GM18873 (cell line): ENCODE measurements around the gene NEDD9.

ENCODE experiments used
- ATAC-seq: cut with Tn5 transposase; IDR thresholded peaks from one replicate; pipeline ENCODE4 v1.9.1; 2021; ENCODE audit warnings: mild to moderate bottlenecking, moderate library complexity, moderate number of reproducible peaks; ENCODE audit not compliant: unreplicated experiment, low FRiP score

Gene NEDD9

DNA sequence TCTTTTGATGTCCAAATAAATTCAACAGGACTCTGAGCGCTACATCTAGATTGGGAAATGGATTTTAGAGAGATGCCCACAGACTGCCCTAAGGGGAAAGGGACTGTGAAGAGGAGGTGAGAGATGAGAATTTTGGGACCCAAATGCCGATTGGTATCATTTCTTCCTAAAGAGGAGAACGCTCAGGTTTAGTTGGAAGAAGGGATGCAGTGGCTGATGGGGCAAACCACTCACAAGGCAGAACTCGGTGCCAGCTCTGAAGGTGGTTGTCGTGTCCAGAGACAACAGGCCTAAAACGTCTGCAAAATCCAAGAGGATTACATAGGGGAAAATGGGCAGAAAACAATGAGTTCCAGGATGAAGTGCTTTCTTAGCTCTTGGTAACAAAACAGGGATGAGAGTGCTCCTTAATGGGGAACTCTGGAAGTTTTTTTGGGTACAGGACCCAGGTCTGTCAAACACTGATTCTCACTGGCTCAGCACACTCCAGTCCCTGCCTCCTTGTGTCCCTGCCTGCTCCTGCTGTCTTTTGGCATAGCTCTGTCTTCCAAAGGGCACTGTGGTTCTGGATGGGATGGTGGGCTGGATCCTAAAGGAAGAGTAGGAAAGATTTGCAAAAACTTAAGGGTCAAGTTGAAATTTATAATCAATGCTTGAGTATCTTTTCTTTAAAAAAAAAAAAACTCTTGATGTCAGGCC, 29.0 kb downstream of the NEDD9 start:
- no peak for ATAC-seq

DNA sequence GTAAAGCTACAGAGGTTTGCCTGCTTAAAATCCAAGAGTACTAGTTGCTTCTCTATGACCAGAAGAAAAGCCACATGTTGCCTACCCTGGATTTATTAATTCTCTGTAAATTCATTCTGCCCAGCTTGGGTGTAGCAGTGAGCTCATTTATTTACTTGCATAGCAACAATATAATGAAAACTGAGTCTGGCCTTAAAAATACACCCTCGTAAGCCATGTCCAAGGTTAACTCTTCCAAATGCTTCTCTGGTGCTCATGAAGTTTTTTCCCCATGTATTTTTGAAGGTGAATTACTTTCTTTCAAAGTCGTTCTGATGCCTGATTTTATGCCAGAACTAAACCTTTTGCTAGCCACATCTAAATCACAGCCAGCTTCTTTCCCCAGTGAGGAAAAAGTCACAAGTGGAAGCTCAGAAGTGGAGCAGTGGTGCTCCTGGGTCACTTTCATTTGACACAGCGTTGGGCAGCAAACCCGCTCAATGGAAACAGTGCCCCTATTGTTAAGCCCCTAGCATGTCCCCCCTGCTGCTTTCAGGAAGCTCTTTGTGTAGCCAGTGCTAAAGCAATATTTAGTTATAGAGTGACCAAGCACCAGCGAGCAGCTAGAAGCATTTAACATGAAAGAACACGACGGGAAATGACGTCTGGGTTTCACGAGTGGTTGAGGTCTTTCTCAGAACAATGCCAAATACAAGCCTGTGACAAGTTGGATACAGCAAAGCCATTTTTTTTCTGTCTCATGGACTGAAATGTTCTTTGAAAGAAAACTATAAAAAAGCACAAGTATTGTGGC, 29.8 kb downstream of the NEDD9 start:
- no peak for ATAC-seq

DNA sequence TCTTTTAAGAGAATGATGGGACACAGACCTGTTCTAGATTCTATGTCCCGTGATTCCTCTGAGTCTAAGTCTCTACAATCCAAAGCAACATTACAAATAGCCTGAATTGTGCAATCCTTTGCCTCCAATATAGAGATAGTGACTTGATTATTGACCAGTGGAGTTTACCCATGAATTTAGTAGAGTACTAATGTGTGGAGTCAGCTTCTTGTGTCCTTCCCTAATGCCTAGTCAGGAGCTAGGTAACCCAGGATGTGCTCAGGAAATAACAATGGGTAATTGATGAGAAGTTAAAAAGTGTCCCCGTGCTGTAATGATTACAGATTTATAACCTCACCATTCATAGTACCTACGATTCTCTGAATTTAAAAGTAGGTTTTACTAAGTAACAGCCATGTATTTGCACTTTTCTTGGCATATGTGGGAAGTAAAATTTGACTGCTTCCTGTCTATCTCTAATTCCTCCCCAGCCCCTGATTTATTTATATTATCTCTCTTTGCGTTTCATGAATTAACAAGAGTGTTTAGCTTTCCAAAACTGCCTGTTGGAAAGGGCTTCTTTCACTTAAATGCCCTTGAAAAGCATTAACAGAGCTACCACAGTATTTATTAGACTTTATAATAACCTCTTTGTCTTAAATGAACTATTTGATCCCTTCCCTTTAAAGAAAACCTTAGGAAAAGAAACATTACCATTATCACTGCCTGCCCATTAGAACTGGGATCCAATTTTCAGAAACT, 30.5 kb downstream of the NEDD9 start:
- ATAC-seq: no peak

- no peak for ATAC-seq
These were observed 31.5 kb downstream of the NEDD9 start for GRCh38 chr6:11201015-11201414.

GRCh38 chr6:11200356-11200755, 32.1 kb downstream of the NEDD9 start:
- ATAC-seq: no peak

DNA sequence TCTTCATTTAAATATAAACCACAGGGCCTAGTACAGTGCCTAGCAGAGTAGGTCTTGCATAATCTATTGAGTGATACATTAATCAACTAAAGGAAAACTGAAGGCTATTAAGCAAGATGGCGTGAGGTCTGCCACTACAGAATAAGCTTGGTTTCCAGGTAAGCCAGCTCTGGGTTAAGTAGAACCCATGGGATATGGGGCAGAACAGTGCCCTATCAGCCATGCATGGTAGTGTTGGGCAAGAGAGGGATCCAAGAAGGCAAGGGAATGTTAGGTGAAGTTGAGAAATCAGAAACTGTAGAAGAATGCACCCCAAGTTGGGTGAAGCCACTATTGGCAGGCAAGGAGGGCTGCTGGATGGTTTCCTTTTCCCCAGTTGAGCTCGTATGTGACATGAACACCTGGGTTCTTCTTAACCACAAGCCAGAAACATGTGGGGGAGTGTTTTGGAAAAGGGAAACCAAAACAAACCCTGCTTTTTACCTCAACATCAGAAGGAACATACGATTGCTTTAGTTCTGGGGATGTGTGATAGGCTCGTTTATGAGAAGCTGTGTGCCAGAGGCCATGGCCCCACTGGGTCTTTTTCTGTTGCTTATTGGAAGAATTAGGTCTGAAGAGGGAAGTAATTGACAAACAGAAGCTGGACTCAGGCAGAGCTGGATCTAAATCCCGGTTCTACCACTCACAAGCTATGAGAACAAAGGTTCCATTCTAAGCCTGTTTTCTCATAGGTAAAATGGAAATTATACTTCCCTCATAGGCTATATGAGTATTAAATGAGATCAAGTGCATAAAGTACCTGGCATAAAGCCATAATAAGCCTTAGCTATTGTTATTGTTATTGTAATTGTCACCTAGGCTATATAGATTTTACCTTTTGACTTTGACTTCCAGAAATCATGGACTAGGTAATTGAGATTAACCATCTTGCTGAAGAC, 33.5 kb downstream of the NEDD9 start:
- ATAC-seq: no peak

- no peak for ATAC-seq
These were observed 34.6 kb downstream of the NEDD9 start for GRCh38 chr6:11197850-11198249.

GRCh38 chr6:11197175-11197536, 35.3 kb downstream of the NEDD9 start:
- no peak for ATAC-seq

DNA sequence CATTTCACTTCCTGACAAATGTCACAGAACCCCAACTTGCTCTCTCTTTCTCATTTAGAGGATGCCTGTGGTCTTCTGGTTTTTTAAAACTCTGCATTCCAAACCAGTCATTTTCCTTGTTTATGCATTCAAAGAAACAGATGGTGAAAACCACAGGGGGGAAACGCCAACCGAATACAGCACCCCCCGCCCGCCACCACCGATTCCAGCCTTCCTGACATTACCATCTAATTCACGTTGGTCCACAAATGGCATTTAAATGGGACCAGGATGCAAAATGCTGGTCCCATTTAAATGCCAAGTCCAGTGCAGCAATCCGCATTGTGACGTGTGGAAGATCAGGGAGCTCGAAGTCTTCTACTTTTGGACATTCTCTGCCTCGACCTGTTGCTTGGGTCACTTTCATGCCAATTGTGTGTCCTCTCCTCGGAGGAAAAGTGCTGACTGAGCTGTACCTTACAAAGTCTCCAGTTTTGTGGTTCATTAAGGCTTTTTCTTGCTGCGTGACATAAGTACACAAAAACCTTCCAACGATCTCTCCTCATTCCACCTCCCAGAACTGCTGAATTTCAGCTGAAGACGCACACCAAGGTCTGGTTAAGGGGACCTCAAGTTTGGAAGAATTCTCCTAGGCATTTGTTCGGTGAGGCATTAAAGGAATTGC, 35.8 kb downstream of the NEDD9 start:
- no peak for ATAC-seq

- ATAC-seq: no peak
These were observed 37.9 kb downstream of the NEDD9 start for GRCh38 chr6:11194356-11195218.

GRCh38 chr6:11193434-11193833, 39.0 kb downstream of the NEDD9 start:
- ATAC-seq: no peak

DNA sequence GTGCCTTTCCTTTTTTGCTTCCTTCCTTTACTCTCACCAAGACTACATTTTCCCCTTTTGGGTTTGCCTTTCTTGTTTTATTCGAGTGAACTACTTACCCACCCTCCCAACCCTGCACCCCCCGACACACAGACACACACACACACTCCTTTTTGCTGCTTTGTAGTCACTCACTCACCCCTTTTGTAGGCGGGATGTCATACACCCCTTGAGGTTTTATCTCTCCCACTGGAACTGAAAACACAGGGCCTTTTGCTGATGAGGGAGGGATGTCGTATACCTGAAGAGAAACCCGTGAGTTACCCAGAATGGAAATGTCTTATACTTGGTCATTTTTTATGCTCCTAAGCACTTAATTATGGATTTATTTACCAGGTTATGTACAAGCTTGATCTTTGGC, 40.3 kb downstream of the NEDD9 start:
- ATAC-seq: no peak

DNA sequence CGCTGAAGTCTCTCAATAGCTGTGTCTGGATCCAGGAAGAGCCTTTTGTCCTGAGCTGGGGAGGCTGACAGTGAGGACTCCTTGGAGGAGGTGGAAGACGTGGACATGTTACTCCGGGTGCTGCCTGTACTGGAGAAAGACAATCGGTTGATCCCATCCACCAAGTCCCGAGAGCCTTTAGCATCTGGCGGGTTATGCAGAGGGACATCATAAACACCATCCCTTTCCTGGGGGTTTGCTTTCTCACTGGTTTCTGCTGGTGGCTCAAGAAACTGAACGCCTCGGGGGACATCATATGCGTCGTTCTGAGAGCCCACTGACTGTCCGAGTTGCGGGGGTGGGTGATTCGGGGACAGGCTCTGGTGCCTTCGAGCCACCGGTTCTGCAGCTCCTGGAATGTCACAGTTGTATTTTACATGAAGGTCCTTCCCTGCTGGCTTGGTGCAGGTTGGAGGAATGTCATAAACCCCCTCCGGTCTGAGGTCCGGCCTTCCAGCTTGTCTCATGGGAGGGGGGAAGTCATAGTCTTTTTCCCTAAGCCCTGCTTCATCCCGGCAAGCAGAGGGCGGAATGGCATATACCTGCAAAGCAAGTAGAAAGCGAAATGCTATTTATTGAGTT, 41.7 kb downstream of the NEDD9 start:
- no peak for ATAC-seq

DNA sequence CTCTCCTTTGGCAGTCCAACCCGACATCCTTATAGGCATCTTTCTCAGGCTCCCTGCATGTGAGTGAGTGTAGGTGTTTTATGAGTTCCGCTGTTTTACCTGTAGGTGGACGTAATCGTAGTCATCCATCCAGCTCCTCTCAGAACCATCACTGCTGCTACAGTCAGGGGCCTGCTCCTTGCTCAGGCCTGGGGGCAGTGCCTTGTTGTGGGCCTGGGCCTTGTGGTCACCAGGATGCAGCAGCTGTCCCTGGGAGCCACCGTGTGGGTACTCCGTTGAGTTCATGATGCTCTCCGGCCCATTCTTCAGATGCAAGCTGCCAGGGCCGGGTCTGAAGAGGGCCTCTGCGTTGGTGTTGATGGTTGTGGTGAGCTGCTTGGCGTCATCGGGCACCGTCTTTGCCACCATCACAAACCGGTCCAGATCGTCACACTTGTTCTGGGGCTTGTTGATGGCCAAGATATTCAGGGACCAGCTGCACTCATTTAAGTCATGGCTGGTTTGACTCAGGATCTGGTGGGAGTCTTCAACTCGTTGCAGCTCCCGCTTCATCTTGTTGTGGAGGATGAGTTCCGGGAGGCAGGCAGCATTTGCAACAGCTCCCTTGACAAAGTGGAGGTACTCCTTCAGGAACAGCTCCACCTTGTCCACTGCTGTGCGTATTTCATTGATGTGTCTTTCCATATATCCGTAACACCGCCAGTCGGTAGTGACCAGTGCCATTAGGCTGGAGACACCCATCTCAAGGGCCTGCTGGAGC, 42.4 kb downstream of the NEDD9 start:
- no peak for ATAC-seq

DNA sequence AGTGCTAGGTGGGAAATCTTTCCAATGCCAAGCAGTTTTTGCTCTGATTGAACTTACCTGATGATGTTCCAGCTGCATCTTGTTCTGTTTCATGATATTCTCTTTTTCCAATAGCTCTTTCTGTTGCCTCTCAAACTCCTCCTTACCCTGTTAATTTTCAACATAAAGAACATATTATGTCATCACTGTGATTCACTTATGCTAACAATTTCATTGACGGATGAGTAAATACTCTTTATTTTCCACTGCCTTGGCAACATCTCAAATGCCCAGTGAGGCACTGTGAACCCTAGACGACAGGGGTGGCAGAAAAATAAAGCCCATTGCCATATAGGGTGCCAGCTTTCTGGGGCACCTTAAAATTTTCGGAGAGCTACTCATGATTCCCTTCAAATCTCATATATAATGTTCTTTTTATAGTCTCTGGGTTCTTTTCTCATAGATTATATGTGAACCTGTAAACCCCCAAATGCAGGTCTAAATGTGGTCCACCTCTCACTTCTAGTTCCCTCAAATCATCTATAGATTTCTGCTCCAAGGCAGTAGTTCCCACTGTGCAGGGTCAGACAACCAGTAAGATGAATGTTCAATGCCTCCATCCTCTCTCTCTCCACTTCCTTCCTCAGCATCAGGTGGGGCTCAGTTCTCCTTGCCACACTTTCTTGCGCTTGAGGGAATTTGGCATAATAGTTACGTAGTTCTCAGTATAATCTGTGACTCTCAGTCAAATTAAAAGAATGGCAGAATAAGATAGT, 44.1 kb downstream of the NEDD9 start:
- no peak for ATAC-seq

DNA sequence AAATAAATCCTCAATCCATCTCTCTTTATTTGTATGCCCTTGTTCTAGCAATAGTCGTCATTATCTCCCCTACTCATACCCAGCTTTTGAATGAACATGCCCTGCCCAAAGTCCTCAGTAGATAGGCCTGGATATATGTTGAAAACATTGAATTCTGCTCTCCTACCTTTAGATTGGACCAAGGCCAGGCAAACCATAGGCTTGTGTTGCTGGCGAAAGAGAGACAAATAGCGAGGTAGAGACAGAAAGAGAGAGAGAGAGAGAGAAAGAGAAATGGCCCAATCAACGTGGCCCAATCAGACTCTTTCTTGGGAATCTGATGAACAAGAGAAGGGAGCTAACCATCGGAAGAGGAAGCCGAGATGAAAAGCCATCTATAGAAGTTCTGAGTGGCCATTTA, 45.2 kb downstream of the NEDD9 start:
- ATAC-seq: no peak

DNA sequence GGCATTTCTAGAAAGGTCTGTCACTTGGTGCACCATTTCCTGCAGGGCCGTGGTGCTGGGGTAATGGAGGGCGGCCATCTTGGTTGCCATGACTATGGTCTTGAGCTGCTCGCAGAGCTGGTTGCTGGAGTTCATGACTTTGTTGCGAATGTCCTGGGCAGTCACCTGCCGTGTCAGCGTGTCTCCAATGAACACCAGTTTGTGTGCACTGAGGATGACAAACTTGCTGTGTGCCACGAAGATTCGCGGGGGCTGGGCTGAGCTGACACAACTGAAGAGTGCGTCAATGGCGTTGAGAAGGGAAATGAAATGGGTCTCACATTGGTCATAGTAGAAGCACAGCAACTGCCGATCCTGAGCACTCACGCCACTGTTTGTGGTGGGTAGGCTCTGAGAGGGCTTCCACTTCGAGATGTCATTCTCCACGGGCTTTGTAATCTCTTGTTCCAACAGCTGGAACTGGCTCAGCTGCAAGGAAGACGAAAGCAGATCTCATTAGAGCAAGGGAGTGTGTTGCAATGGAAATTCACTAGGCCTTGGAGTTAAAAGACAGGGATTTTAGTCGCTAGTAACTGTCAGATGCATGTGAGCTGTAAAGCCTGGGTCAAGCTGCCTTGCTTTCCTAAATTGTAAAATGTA, 47.1 kb downstream of the NEDD9 start:
- no peak for ATAC-seq
